H9 (cell line): ENCODE measurements around the gene PF4V1. TPM values are rescaled to one million over a fixed set of nuclear protein-coding genes. Genes with fewer than 3 reads are reported as not detected.

Source experiments
- DNase-seq: peaks from one replicate; pipeline ENCODE4 v3.0.0-alpha.2; 2017
- H2AFZ ChIP-seq: one replicate; pipeline ENCODE4 v1.6.1; 2013; ENCODE audit warnings: mild to moderate bottlenecking, low read length, control low read depth, moderate library complexity
- H2AK5ac ChIP-seq: 2 replicates; pipeline ENCODE4 v1.6.1; 2013; ENCODE audit warnings: low read length, control low read depth, mixed read lengths; ENCODE audit not compliant: insufficient read length
- H2BK120ac ChIP-seq: one replicate; pipeline ENCODE4 v1.6.1; 2013; ENCODE audit warnings: low read depth, mild to moderate bottlenecking, low read length, control low read depth, inconsistent platforms; ENCODE audit not compliant: poor library complexity, severe bottlenecking
- H2BK12ac ChIP-seq: 2 replicates; pipeline ENCODE4 v1.6.1; 2013; ENCODE audit warnings: low read length, control low read depth, mixed read lengths, low read depth; ENCODE audit not compliant: insufficient read length
- H2BK15ac ChIP-seq: 2 replicates; pipeline ENCODE4 v1.6.1; 2013; ENCODE audit warnings: low read depth, low read length, control low read depth
- H2BK20ac ChIP-seq: one replicate; pipeline ENCODE4 v1.6.1; 2013; ENCODE audit warnings: low read depth, mild to moderate bottlenecking, low read length, control low read depth, inconsistent platforms; ENCODE audit not compliant: poor library complexity, severe bottlenecking
- H2BK5ac ChIP-seq: 2 replicates; pipeline ENCODE4 v1.6.1; 2013; ENCODE audit warnings: low read length, control low read depth, mixed read lengths; ENCODE audit not compliant: insufficient read length
- H3K14ac ChIP-seq: 2 replicates; pipeline ENCODE4 v1.6.1; 2013; ENCODE audit warnings: low read length, control low read depth; ENCODE audit not compliant: insufficient read depth
- H3K18ac ChIP-seq: 2 replicates; pipeline ENCODE4 v1.6.1; 2013; ENCODE audit warnings: low read depth, mild to moderate bottlenecking, mixed read lengths, low read length, control low read depth; ENCODE audit not compliant: insufficient read length
- H3K23ac ChIP-seq: 2 replicates; pipeline ENCODE4 v1.6.1; 2013; ENCODE audit warnings: low read length, control low read depth, mixed read lengths, low read depth; ENCODE audit not compliant: insufficient read length
- H3K23me2 ChIP-seq: 2 replicates; pipeline ENCODE4 v1.6.1; 2013; ENCODE audit warnings: low read depth, mild to moderate bottlenecking, mixed read lengths, low read length, control low read depth; ENCODE audit not compliant: insufficient read length, poor library complexity, severe bottlenecking
- H3K27ac ChIP-seq: 2 replicates; pipeline ENCODE4 v1.5.1; 2013; ENCODE audit warnings: low read length, control low read depth, mixed read lengths, low read depth; ENCODE audit not compliant: insufficient read length
- H3K27me3 ChIP-seq: 2 replicates; pipeline ENCODE4 v1.6.1; 2013; ENCODE audit warnings: low read length, control low read depth, inconsistent platforms; ENCODE audit not compliant: insufficient read depth
- H3K4ac ChIP-seq: 2 replicates; pipeline ENCODE4 v1.6.1; 2013; ENCODE audit warnings: low read depth, mild to moderate bottlenecking, control low read depth, inconsistent platforms, low read length, moderate library complexity
- H3K4me1 ChIP-seq: 2 replicates; pipeline ENCODE4 v1.6.1; 2013; ENCODE audit warnings: low read length, control low read depth, inconsistent platforms; ENCODE audit not compliant: insufficient read depth
- H3K4me2 ChIP-seq: 2 replicates; pipeline ENCODE4 v1.6.1; 2013; ENCODE audit warnings: low read length, control low read depth, mixed read lengths; ENCODE audit not compliant: insufficient read length, insufficient read depth
- H3K56ac ChIP-seq: 2 replicates; pipeline ENCODE4 v1.6.1; 2013; ENCODE audit warnings: low read depth, mild to moderate bottlenecking, mixed read lengths, low read length, control low read depth; ENCODE audit not compliant: insufficient read length
- H3K79me1 ChIP-seq: 2 replicates; pipeline ENCODE4 v1.6.1; 2013; ENCODE audit warnings: low read depth, mild to moderate bottlenecking, moderate library complexity, low read length, control low read depth, inconsistent platforms; ENCODE audit not compliant: insufficient read depth, poor library complexity, severe bottlenecking
- H3K79me2 ChIP-seq: 2 replicates; pipeline ENCODE4 v1.6.1; 2013; ENCODE audit warnings: low read length, control low read depth, inconsistent platforms; ENCODE audit not compliant: insufficient read depth
- H3K9ac ChIP-seq: 2 replicates; pipeline ENCODE4 v1.6.1; 2013; ENCODE audit warnings: low read length, control low read depth, mixed read lengths; ENCODE audit not compliant: insufficient read length; ENCODE audit errors: extremely low read depth
- H3K9me3 ChIP-seq: one replicate; pipeline ENCODE4 v1.6.1; 2013; ENCODE audit warnings: low read depth, low read length, inconsistent platforms; ENCODE audit not compliant: control insufficient read depth
- H3T11ph ChIP-seq: one replicate; pipeline ENCODE4 v1.6.1; 2013; ENCODE audit warnings: mild to moderate bottlenecking, low read length, control low read depth, inconsistent platforms
- H4K20me1 ChIP-seq: one replicate; pipeline ENCODE4 v1.6.1; 2013; ENCODE audit not compliant: control insufficient read depth, insufficient read length, insufficient read depth
- H4K5ac ChIP-seq: 2 replicates; pipeline ENCODE4 v1.6.1; 2013; ENCODE audit warnings: low read depth, mild to moderate bottlenecking, mixed read lengths, low read length, control low read depth; ENCODE audit not compliant: insufficient read length
- H4K8ac ChIP-seq: replicated peaks from 2 replicates; pipeline ENCODE4 v1.6.1; 2013; ENCODE audit warnings: low read length, control low read depth, mixed read lengths, low read depth; ENCODE audit not compliant: insufficient read length
- H4K91ac ChIP-seq: 2 replicates; pipeline ENCODE4 v1.6.1; 2013; ENCODE audit warnings: low read depth, mild to moderate bottlenecking, moderate library complexity, mixed read lengths, low read length, control low read depth; ENCODE audit not compliant: insufficient read length
- H3K27ac Mint-ChIP-seq, 3 experiments: 2 replicates in 2 of 3; 3 replicates in 1 of 3; pipeline ENCODE4 v1.8.0; 2020 to 2021; ENCODE audit warnings: mixed read lengths in 3 of 3, mild to moderate bottlenecking in 1 of 3, moderate library complexity in 1 of 3
- H3K27me3 Mint-ChIP-seq: 2 replicates; pipeline ENCODE4 v1.8.0; 2021; ENCODE audit warnings: low read depth, mild to moderate bottlenecking, moderate library complexity, mixed read lengths
- H3K36me3 Mint-ChIP-seq, 3 experiments: 2 replicates in 2 of 3; 3 replicates in 1 of 3; pipeline ENCODE4 v1.8.0; 2020 to 2021; ENCODE audit warnings: low read depth in 3 of 3, mixed read lengths in 3 of 3; ENCODE audit not compliant: insufficient read depth in 1 of 3
- H3K4me1 Mint-ChIP-seq, 2 experiments: 2 replicates each; pipeline ENCODE4 v1.8.0; 2020; ENCODE audit warnings: mixed read lengths in 2 of 2
- H3K4me3 Mint-ChIP-seq, 2 experiments: 2 replicates in 1 of 2; 3 replicates in 1 of 2; pipeline ENCODE4 v1.8.0; 2020 to 2021; ENCODE audit warnings: mild to moderate bottlenecking in 2 of 2, mixed read lengths in 2 of 2, moderate library complexity in 1 of 2
- H3K9me3 Mint-ChIP-seq, 2 experiments: 2 replicates in 1 of 2; 3 replicates in 1 of 2; pipeline ENCODE4 v1.8.0; 2020; ENCODE audit warnings: mild to moderate bottlenecking in 2 of 2, mixed read lengths in 2 of 2, moderate library complexity in 1 of 2
- WGBS: extraction: QIAGEN DNeasy Blood & Tissue Kit; methylation state at CpG from one replicate; pipeline ENCODE4 v1.1.7; 2013; ENCODE audit warnings: missing lambda C conversion rate, low lambda C conversion rate, mixed read lengths; ENCODE audit not compliant: insufficient read length; ENCODE audit errors: extremely low coverage; 5-methylcytosine and 5-hydroxymethylcytosine counted together
- total RNA-seq: library from RNA; stranded (reverse); gene quantifications from 2 replicates; pipeline ENCODE4 v1.2.1, GENCODE V29; 2021
- TF ChIP-seq, protein P1 (sequence below): fragments of 200-600 bp; sonication (generic); conservative IDR thresholded peaks from 3 replicates; pipeline ENCODE4 v1.8.0; 2021; ENCODE audit warnings: antibody characterized with exemption, mild to moderate bottlenecking

The PF4V1 gene
- total RNA-seq, 1 experiment from 2014 or later: not detected

DNA sequence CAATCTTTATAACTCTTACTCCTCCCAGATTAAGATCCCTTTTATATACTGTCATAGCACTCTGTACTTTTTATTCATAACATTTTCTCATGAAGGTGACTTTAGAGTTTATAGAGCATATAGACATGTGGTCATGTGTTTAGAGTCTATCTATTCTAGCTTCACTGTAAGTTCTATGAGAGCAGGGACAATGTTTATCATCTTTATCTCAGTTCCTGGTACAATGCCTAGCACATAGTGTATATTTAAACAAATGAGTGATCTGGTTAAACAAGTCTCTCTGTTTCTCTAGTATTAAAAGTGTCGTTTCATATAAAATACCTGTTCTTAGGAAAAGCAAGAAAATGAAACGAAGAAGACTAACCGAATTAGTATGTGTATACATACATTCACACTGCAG lies 13.4 kb upstream of the PF4V1 start:
- Histone ChIP-seq H3T11ph (no peak overlapping the region), H3K27me3 (no peaks in the 10 kb centered on the region; the same call in 1 of the 2 replicates), H3K23ac (no peak overlapping the region), H3K23me2 (peaks cover 3% of the 10 kb centered on the region), H3K9me3 (no peaks in the 10 kb centered on the region), H2BK20ac (no peak overlapping the region), H3K18ac (no peak overlapping the region), H3K9ac (no peak overlapping the region), H3K27ac (no peak overlapping the region), H2BK12ac (no peak overlapping the region), H3K14ac (no peak overlapping the region), H4K5ac (no peak overlapping the region), H2AK5ac (no peak overlapping the region), H3K79me1 (no peaks in the 10 kb centered on the region), H2AFZ (no peak overlapping the region), H2BK15ac (no peak overlapping the region), H2BK120ac (no peak overlapping the region), H3K4me1 (no peaks in the 10 kb centered on the region), H3K79me2 (no peaks in the 10 kb centered on the region), H3K4me2 (no peak overlapping the region), H4K20me1 (no peaks in the 10 kb centered on the region), H3K56ac (no peak overlapping the region), H4K8ac (no peak overlapping the region), H3K4ac (no peak overlapping the region), H2BK5ac (no peak overlapping the region), H4K91ac (no peak overlapping the region)
- Mint-ChIP-seq H3K4me3 (no peak overlapping the region), H3K27me3 (peaks cover 36% of the 10 kb centered on the region), H3K4me1 (peaks cover 10 to 12% of the 10 kb centered on the region in 2 experiments), H3K36me3 (no peaks in the 10 kb centered on the region; a peak in 1 of 7 replicates), H3K27ac (no peak overlapping the region), H3K9me3 (no peaks in the 10 kb centered on the region)
- TF ChIP-seq, protein P1, sequence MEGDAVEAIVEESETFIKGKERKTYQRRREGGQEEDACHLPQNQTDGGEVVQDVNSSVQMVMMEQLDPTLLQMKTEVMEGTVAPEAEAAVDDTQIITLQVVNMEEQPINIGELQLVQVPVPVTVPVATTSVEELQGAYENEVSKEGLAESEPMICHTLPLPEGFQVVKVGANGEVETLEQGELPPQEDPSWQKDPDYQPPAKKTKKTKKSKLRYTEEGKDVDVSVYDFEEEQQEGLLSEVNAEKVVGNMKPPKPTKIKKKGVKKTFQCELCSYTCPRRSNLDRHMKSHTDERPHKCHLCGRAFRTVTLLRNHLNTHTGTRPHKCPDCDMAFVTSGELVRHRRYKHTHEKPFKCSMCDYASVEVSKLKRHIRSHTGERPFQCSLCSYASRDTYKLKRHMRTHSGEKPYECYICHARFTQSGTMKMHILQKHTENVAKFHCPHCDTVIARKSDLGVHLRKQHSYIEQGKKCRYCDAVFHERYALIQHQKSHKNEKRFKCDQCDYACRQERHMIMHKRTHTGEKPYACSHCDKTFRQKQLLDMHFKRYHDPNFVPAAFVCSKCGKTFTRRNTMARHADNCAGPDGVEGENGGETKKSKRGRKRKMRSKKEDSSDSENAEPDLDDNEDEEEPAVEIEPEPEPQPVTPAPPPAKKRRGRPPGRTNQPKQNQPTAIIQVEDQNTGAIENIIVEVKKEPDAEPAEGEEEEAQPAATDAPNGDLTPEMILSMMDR: no peak
- DNase-seq: no peak
- WGBS: no CpG with 5 or more reads among the region's 3 CpGs
